ENCODE data around the gene NPM3.

DNA sequence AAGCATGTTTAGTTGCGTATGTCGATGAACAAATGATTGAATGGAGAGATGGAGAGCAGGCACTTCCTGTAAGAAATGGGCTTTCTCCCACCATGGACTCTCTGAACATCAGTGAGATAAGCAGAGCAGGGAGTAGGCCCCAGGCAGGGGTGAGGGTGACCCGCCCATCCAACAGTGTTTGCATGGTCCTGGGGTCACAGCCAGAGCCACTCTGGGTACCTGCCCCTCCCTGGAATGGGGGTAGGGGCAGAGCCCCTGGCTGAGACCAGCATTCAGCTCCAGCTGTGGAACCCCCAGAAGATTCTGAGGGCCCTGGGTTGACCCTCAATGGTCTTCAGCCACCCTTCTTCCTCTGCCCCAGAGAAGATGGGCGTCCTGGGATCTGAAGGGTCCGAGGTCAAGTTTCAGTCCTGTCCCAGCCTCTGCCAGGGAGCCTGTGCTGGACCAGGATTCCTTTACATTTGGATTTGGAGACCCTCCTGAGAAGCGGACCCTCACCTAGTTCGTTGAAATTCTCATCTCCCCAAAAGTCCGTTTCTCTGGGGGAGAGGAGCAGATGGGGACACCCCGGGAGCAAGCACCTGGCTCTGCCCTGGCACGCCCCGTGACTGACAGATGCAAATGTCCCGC lies 5.0 kb downstream of the NPM3 start:
- TF ChIP-seq, protein P1, sequence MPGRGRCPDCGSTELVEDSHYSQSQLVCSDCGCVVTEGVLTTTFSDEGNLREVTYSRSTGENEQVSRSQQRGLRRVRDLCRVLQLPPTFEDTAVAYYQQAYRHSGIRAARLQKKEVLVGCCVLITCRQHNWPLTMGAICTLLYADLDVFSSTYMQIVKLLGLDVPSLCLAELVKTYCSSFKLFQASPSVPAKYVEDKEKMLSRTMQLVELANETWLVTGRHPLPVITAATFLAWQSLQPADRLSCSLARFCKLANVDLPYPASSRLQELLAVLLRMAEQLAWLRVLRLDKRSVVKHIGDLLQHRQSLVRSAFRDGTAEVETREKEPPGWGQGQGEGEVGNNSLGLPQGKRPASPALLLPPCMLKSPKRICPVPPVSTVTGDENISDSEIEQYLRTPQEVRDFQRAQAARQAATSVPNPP (CRISPR knock-in tag; IDR thresholded peaks at IDR 0.05), result no peak
- TF ChIP-seq ZNF737 (CRISPR knock-in tag; IDR thresholded peaks at IDR 0.05; ENCODE audit: borderline replicate concordance) (no peak), HOXD1 (CRISPR knock-in tag; IDR thresholded peaks at IDR 0.05) (no peak)

All from HepG2 (cell line).